H1 (cell line): ENCODE data around the gene OSBP2. TPM values are rescaled to one million over a fixed set of nuclear protein-coding genes. Genes with fewer than 3 reads are reported as not detected.

ENCODE experiments used
- CTCF ChIA-PET: fragments of 300-600 bp; sonication (Branson Sonifier 250); formaldehyde crosslinking; loops from one replicate; lab custom pipeline; 2021; ENCODE audit not compliant: partially characterized antibody; lab: Charles Lee
- POLR2A ChIA-PET: fragments of 300-600 bp; sonication (Branson Sonifier 250); formaldehyde crosslinking; loops from one replicate; lab custom pipeline; 2021; ENCODE audit warnings: inconsistent platforms; ENCODE audit not compliant: partially characterized antibody; lab: Charles Lee
- DNase-seq, 2 experiments: peaks; one replicate each; pipeline versions ENCODE4 v3.0.0 to v3.0.0-alpha.2; 2010 to 2022; ENCODE audit warnings: low spot score in 2 of 2, low read depth in 1 of 2, mixed read lengths in 1 of 2
- FAIRE-seq: peaks from 2 replicates; lab custom pipeline; 2011; peaks lifted over from hg19 to GRCh38; lab: Jason Lieb, UNC
- H2AFZ ChIP-seq: 2 replicates; pipeline ENCODE4 v1.8.1; 2012; ENCODE audit warnings: low read length, inconsistent platforms
- H2AK5ac ChIP-seq: 2 replicates; pipeline ENCODE4 v1.6.1; 2013; ENCODE audit warnings: low read depth, low read length
- H2BK120ac ChIP-seq: replicated peaks from 2 replicates; pipeline ENCODE3; 2013; ENCODE audit warnings: low read depth, low read length, inconsistent platforms
- H2BK12ac ChIP-seq: 2 replicates; pipeline ENCODE4 v1.6.1; 2013; ENCODE audit warnings: low read depth, low read length
- H2BK15ac ChIP-seq: 2 replicates; pipeline ENCODE4 v1.6.1; 2013; ENCODE audit warnings: low read length
- H2BK20ac ChIP-seq: 2 replicates; pipeline ENCODE4 v1.6.1; 2013; ENCODE audit warnings: low read length
- H2BK5ac ChIP-seq: 2 replicates; pipeline ENCODE4 v1.6.1; 2013; ENCODE audit warnings: low read depth, low read length
- H3K14ac ChIP-seq: 2 replicates; pipeline ENCODE4 v1.6.1; 2013; ENCODE audit warnings: inconsistent platforms; ENCODE audit not compliant: insufficient read length
- H3K18ac ChIP-seq: 2 replicates; pipeline ENCODE4 v1.6.1; 2013; ENCODE audit warnings: low read length; ENCODE audit errors: extremely low read depth
- H3K23ac ChIP-seq: 2 replicates; pipeline ENCODE4 v1.6.1; 2013; ENCODE audit warnings: inconsistent platforms; ENCODE audit not compliant: insufficient read length
- H3K23me2 ChIP-seq: 2 replicates; pipeline ENCODE4 v1.6.1; 2013; ENCODE audit warnings: low read depth, low read length
- H3K27ac ChIP-seq: 2 replicates; pipeline ENCODE4 v1.6.1; 2011; ENCODE audit warnings: low read depth, low read length, inconsistent platforms
- H3K27me3 ChIP-seq, 4 experiments: replicated peaks in 1 of 4; 1 replicate in 1 of 4; 2 replicates in 3 of 4; pipeline versions ENCODE4 v1.6.1 to v1.8.1; 2011 to 2013; ENCODE audit warnings: low read length in 3 of 4, mild to moderate bottlenecking in 3 of 4, inconsistent platforms in 2 of 4, mixed read lengths in 2 of 4, moderate library complexity in 1 of 4; ENCODE audit not compliant: control insufficient read depth in 3 of 4, insufficient read depth in 3 of 4; ENCODE audit errors: extremely low read depth in 1 of 4
- H3K36me3 ChIP-seq, 4 experiments: 2 replicates each; pipeline versions ENCODE4 v1.6.1 to v1.8.1; 2011 to 2013; ENCODE audit warnings: mild to moderate bottlenecking in 4 of 4, low read length in 3 of 4, moderate library complexity in 2 of 4, control low read depth in 1 of 4, inconsistent platforms in 1 of 4; ENCODE audit not compliant: insufficient read depth in 4 of 4, control insufficient read depth in 2 of 4
- H3K4ac ChIP-seq: replicated peaks from 2 replicates; pipeline ENCODE3; 2013; ENCODE audit warnings: low read length, low read depth, mixed read lengths, inconsistent platforms; ENCODE audit not compliant: insufficient read length
- H3K4me1 ChIP-seq, 4 experiments: replicated peaks in 1 of 4; 1 replicate in 1 of 4; 2 replicates in 3 of 4; pipeline versions ENCODE4 v1.6.1 to v1.8.1; 2011 to 2013; ENCODE audit warnings: low read length in 3 of 4, inconsistent platforms in 2 of 4, mixed read lengths in 1 of 4; ENCODE audit not compliant: insufficient read depth in 4 of 4, control insufficient read depth in 3 of 4
- H3K4me2 ChIP-seq, 2 experiments: 2 replicates each; pipeline versions ENCODE4 v1.6.1 to v1.8.1; 2011 to 2013; ENCODE audit warnings: low read depth in 2 of 2, low read length in 2 of 2, control low read depth in 1 of 2, inconsistent platforms in 1 of 2, mild to moderate bottlenecking in 1 of 2; ENCODE audit not compliant: insufficient read depth in 1 of 2
- H3K4me3 ChIP-seq, 4 experiments: fragments of 200-600, 300-600 bp in 1 of 4; sonication (generic), shearing (Covaris generic), sonication (Bioruptor Twin) in 1 of 4; 2 replicates each; pipeline versions ENCODE4 v1.5.1 to v1.8.1; 2011 to 2016; ENCODE audit warnings: low read length in 4 of 4, low read depth in 3 of 4, control low read depth in 2 of 4, inconsistent platforms in 2 of 4, mild to moderate bottlenecking in 2 of 4, mixed read lengths in 1 of 4, moderate library complexity in 1 of 4; ENCODE audit not compliant: insufficient read depth in 2 of 4; ENCODE audit errors: extremely low read depth in 1 of 4
- H3K56ac ChIP-seq: replicated peaks from 2 replicates; pipeline ENCODE3; 2013; ENCODE audit warnings: low read depth, mild to moderate bottlenecking, mixed read lengths, low read length, inconsistent platforms; ENCODE audit not compliant: insufficient read length
- H3K79me1 ChIP-seq: 2 replicates; pipeline ENCODE4 v1.6.1; 2013; ENCODE audit warnings: low read depth, low read length, control low read depth
- H3K79me2 ChIP-seq, 2 experiments: 2 replicates each; pipeline versions ENCODE4 v1.6.1 to v1.8.1; 2012 to 2013; ENCODE audit warnings: low read length in 2 of 2, mild to moderate bottlenecking in 2 of 2, inconsistent platforms in 1 of 2; ENCODE audit not compliant: insufficient read depth in 2 of 2, control insufficient read depth in 1 of 2
- H3K9ac ChIP-seq, 4 experiments: replicated peaks in 1 of 4; 1 replicate in 1 of 4; 2 replicates in 3 of 4; pipeline versions ENCODE4 v1.6.1 to v1.8.1; 2011 to 2013; ENCODE audit warnings: low read depth in 3 of 4, low read length in 3 of 4, control low read depth in 2 of 4, mild to moderate bottlenecking in 2 of 4, moderate library complexity in 2 of 4, inconsistent platforms in 1 of 4; ENCODE audit errors: extremely low read depth in 1 of 4
- H3K9me3 ChIP-seq, 2 experiments: 2 replicates each; pipeline versions ENCODE4 v1.6.1 to v1.8.1; 2012 to 2013; ENCODE audit warnings: mild to moderate bottlenecking in 2 of 2, moderate library complexity in 2 of 2, control low read depth in 1 of 2, inconsistent platforms in 1 of 2, low read depth in 1 of 2, low read length in 1 of 2, mixed read lengths in 1 of 2; ENCODE audit not compliant: insufficient read depth in 2 of 2
- H4K20me1 ChIP-seq, 2 experiments: replicated peaks in 1 of 2; 2 replicates each; pipeline versions ENCODE3 to v1.8.1; 2011 to 2013; ENCODE audit warnings: inconsistent platforms in 2 of 2, low read length in 2 of 2, mild to moderate bottlenecking in 1 of 2; ENCODE audit not compliant: insufficient read depth in 2 of 2, control insufficient read depth in 1 of 2
- H4K5ac ChIP-seq: 2 replicates; pipeline ENCODE4 v1.6.1; 2013; ENCODE audit warnings: low read length, low read depth, mixed read lengths, inconsistent platforms; ENCODE audit not compliant: insufficient read length
- H4K8ac ChIP-seq: 2 replicates; pipeline ENCODE4 v1.8.0; 2013; ENCODE audit warnings: mild to moderate bottlenecking, moderate library complexity, low read length, inconsistent platforms; ENCODE audit not compliant: insufficient read depth; ENCODE audit errors: extremely low read depth
- H4K91ac ChIP-seq: replicated peaks from 2 replicates; pipeline ENCODE3; 2013; ENCODE audit warnings: low read length, mixed read lengths, inconsistent platforms; ENCODE audit not compliant: insufficient read length
- CHD1 ChIP-seq: IDR thresholded peaks from 2 replicates; pipeline ENCODE4 v1.6.1; 2012; ENCODE audit warnings: low read depth, low read length, improper control_type of control experiment
- KDM5A ChIP-seq: fragments of 200-600 bp; IDR thresholded peaks from 2 replicates; pipeline ENCODE4 v1.7.1; 2012; ENCODE audit warnings: mild to moderate bottlenecking, low read length, inconsistent platforms, mixed read lengths
- SP4 ChIP-seq: IDR thresholded peaks from 2 replicates; pipeline ENCODE4 v1.6.1; 2012; ENCODE audit warnings: low read length, inconsistent platforms
- TEAD4 ChIP-seq: IDR thresholded peaks from 2 replicates; pipeline ENCODE4 v1.6.1; 2012; ENCODE audit warnings: low read depth, low read length, inconsistent platforms, mixed read lengths
- WGBS, 2 experiments: shearing (Covaris generic) in 1 of 2; methylation state at CpG; one replicate each; pipeline versions ENCODE4 v1.1.6 to v1.1.7; 2013 to 2015; ENCODE audit warnings: low lambda C conversion rate in 2 of 2, mixed read lengths in 2 of 2, inconsistent platforms in 1 of 2, low coverage in 1 of 2, missing lambda C conversion rate in 1 of 2; ENCODE audit not compliant: insufficient replicate concordance in 2 of 2, insufficient coverage in 1 of 2, insufficient read length in 1 of 2; ENCODE audit errors: extremely low coverage in 1 of 2, missing lambda C conversion rate in 1 of 2; 5-methylcytosine and 5-hydroxymethylcytosine counted together
- polyA plus RNA-seq, 7 experiments: library from polyadenylated mRNA; depleted of rRNA in 3 of 7; stranded (reverse) in 5 of 7; unstranded in 2 of 7; fragments of >200 nt in 5 of 7; fragments of 200-250 nt in 2 of 7; gene quantifications; 1 replicate in 5 of 7; 2 replicates in 1 of 7; 4 replicates in 1 of 7; pipeline versions ENCODE4 v1.2.1 to v1.2.3, GENCODE V29; 2011 to 2013; ENCODE audit warnings: missing spikeins in 2 of 7, mixed read lengths in 2 of 7
- total RNA-seq: library from RNA; stranded (reverse); fragmentation: NEBNext Ultra II Directional; extraction: Animal tissue kit (Norgen Biotek cat#: 25700); gene quantifications from 2 replicates; pipeline ENCODE4 v1.2.1, GENCODE V29; 2021

Gene OSBP2
- total and polyA plus RNA-seq, 2 of the 8 experiments (the other 6 are each of a cell fraction or from before 2014, with no cell fraction given): 3.4 to 3.7 TPM

DNA sequence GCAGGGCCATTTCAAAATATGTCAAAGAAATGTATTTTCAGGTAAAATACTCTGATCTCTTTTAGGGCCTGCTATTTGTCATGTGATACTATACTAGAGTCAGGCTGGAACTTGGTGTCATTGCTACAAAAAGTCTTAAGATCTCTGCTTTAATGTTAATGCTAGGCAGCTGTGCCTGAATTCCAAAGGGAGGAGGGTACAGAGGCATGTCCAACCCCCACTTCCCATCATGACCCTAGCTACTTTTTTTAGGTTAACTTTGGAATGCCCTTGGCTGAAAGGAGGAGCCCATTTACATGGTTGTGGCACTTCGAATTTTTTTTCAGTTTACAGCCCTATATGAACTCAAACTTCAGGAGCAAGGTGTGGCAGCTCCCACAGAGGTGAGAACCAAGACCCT lies 58.1 kb downstream of the OSBP2 start:
- Histone ChIP-seq H3K4me2 (no peak overlapping the region), H3K4me3 (no peak overlapping the region), H3K14ac (no peak overlapping the region), H3K9me3 (0 out of 4 replicates have a peak, but pooled peaks cover 2 to 5% of the 10 kb centered on the region in 2 experiments), H4K8ac (no peak overlapping the region), H3K4me1 (peaks cover 0 to 3% (median 0%) of the 10 kb centered on the region in 4 experiments; a peak in 2 of 7 replicates), H3K23ac (no peak overlapping the region), H4K20me1 (no peaks in the 10 kb centered on the region), H4K91ac (no peak overlapping the region), H3K18ac (no peak overlapping the region), H2AFZ (no peak overlapping the region)
- POLR2A ChIA-PET: interaction anchor here (1.4 kb wide), 1 partner anchor 118 kb away, joined by 5 read pairs; the partner anchor contains the start of gene SLC35E4
- FAIRE-seq: no peak
- no peak for TF ChIP-seq KDM5A
- TF ChIP-seq SP4: no peak
- TF ChIP-seq CHD1: no peak
- no peak for TF ChIP-seq TEAD4
- TF ChIP-seq, all 59 proteins: peak for 0
- CTCF ChIA-PET: interaction anchor here (1.4 to 6.8 kb wide), 6 partner anchors 14 to 139 kb away, joined by 4 to 137 read pairs (median 4); partner anchors contain the start of gene SLC35E4
- H2BK20ac ChIP-seq: no peak overlapping the region
- H3K27ac ChIP-seq: no peak overlapping the region
- no peak overlapping the region for H2BK5ac ChIP-seq
- H3K9ac ChIP-seq: no peak overlapping the region
- H3K79me2 ChIP-seq: no peaks in the 10 kb centered on the region
- no peak overlapping the region for H2BK15ac ChIP-seq
- no peaks in the 10 kb centered on the region for H3K23me2 ChIP-seq
- H2BK12ac ChIP-seq: no peak overlapping the region
- H3K36me3 ChIP-seq: no peaks in the 10 kb centered on the region
- no peak overlapping the region for H2BK120ac ChIP-seq
- DNase-seq: no peak
- no peak overlapping the region for H3K56ac ChIP-seq
- H4K5ac ChIP-seq: no peak overlapping the region
- H3K79me1 ChIP-seq: no peaks in the 10 kb centered on the region
- H3K27me3 ChIP-seq: no peaks in the 10 kb centered on the region
- WGBS, 2 experiments: 83% methylated on average over 1 of the region's 1 CpG; no CpG with 5 or more reads in 1 of the 2 experiments
- no peak overlapping the region for H2AK5ac ChIP-seq
- H3K4ac ChIP-seq: no peak overlapping the region
